ENCODE measurements around the gene PRR20G.
"Not testable (repeated sequence)": the region's sequence is repeated elsewhere in the genome, so short reads cannot be mapped to it uniquely, and the experiment has no call there.

Gene PRR20G

DNA sequence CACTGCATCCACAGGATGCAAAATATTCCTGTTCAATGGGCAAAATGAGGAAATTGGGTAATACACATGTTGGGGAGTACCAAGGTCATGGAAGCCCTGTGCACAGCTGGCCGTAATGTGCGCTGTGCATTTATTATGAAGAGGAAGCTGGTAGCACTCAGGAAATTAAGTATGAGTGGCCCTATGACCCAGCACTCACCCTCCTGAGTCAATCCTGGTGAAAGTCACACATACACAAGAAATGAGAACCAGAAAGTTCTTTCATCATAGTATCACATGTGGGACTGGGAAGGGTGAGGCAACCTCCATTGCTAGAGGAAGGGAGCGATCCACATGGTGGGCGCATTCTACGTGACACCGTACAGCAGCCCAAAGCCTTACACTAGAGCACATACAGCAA is 11.4 kb upstream of the PRR20G start:
- Histone ChIP-seq H3K27ac (ENCODE audit: low read length) (no peak overlapping the region), H3K4me1 (ENCODE audit: control insufficient read depth, insufficient read depth, low read length) (no peaks in the 10 kb centered on the region), H3K27me3 (ENCODE audit: control insufficient read depth in 1 of 2, insufficient read depth in 2 of 2, low read length in 2 of 2) (no peaks in the 10 kb centered on the region), H3K4me3 (ENCODE audit: low read length in 2 of 2) (no peak overlapping the region), H3K9me3 (ENCODE audit: control insufficient read depth in 2 of 2, low read length in 2 of 2) (no peaks in the 10 kb centered on the region), H3K36me3 (ENCODE audit: control insufficient read depth in 2 of 2, insufficient read depth in 2 of 2, low read length in 2 of 2) (no peaks in the 10 kb centered on the region), H3K9ac (ENCODE audit: low read length in 2 of 2) (no peak overlapping the region)

DNA sequence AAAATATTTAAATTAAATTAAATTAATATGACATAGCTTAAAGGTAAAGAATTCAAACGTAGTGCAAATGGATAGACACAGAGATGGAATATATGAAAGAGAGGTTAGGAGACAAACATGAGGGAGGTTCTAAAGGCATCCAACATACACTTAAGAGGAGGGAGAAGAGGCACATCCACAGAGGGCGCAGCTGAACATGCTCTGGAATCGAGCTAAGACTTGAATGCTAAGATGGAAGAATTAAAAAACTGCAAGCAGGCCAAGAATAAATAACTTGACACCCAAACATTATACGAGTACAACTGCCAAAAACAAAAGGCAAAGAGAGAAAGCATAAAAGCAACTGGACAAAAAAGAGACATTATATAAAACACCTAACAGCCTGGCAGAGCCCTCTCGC is 9.1 kb upstream of the PRR20G start:
- no peak overlapping the region for H3K4me3 ChIP-seq (ENCODE audit: low read length in 2 of 2)
- no peaks in the 10 kb centered on the region for H3K9me3 ChIP-seq (ENCODE audit: control insufficient read depth in 2 of 2, low read length in 2 of 2)
- no peaks in the 10 kb centered on the region for H3K4me1 ChIP-seq (ENCODE audit: control insufficient read depth, insufficient read depth, low read length)
- peaks cover 0 to 3% of the 10 kb centered on the region in 2 donors for H3K27me3 ChIP-seq (ENCODE audit: control insufficient read depth in 1 of 2, insufficient read depth in 2 of 2, low read length in 2 of 2)
- H3K9ac ChIP-seq (ENCODE audit: low read length in 2 of 2) = no peak overlapping the region
- H3K36me3 ChIP-seq (ENCODE audit: control insufficient read depth in 2 of 2, insufficient read depth in 2 of 2, low read length in 2 of 2) = no peaks in the 10 kb centered on the region
- no peak overlapping the region for H3K27ac ChIP-seq (ENCODE audit: low read length)

DNA sequence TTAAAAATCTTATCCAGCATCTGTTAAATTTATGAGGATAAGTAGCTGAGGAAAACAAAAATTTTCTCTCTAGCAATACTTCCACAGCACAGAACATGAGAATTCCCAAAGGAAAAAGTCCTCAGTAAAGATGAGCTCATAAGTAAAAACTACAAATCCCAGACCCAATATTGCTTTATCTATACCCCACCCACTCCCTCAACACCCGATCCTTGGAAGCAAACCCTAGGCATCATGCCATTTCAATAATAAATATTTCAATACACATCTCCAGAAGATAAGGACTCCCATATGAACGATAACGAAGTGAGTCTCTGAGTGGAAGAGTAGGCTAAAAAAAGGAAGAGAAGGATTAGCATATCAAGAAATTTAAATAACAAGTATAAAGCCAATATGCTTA is 8.3 kb upstream of the PRR20G start:
- Histone ChIP-seq H3K27ac (ENCODE audit: low read length) (no peak overlapping the region), H3K4me3 (ENCODE audit: low read length in 2 of 2) (no peak overlapping the region), H3K4me1 (ENCODE audit: control insufficient read depth, insufficient read depth, low read length) (no peaks in the 10 kb centered on the region), H3K9me3 (ENCODE audit: control insufficient read depth in 2 of 2, low read length in 2 of 2) (no peaks in the 10 kb centered on the region), H3K27me3 (ENCODE audit: control insufficient read depth in 1 of 2, insufficient read depth in 2 of 2, low read length in 2 of 2) (peaks cover 0 to 3% of the 10 kb centered on the region in 2 donors), H3K36me3 (ENCODE audit: control insufficient read depth in 2 of 2, insufficient read depth in 2 of 2, low read length in 2 of 2) (no peaks in the 10 kb centered on the region), H3K9ac (ENCODE audit: low read length in 2 of 2) (no peak overlapping the region)

DNA sequence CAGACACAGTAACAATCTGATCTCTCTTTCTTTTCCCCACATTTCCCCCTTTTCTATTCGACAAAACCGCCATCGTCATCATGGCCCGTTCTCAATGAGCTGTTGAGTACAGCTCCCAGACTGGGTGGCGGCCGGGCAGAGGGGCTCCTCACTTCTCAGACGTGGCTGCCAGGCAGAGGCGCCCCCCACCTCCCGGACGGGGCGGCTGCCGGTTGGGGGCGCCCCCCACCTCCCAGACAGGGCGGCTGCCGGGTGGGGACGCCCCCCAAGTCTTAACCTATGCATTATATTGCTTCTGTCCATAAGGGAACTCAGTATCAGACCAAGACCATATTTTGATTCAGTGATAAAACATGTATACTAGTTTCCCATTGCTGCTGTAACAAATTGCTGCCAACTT is 5.8 kb upstream of the PRR20G start:
- H3K27me3 ChIP-seq (ENCODE audit: control insufficient read depth in 1 of 2, insufficient read depth in 2 of 2, low read length in 2 of 2); H3K36me3 ChIP-seq (ENCODE audit: control insufficient read depth in 2 of 2, insufficient read depth in 2 of 2, low read length in 2 of 2); H3K9me3 ChIP-seq (ENCODE audit: control insufficient read depth in 2 of 2, low read length in 2 of 2); H3K4me1 ChIP-seq (ENCODE audit: control insufficient read depth, insufficient read depth, low read length); H3K9ac ChIP-seq (ENCODE audit: low read length in 2 of 2); H3K27ac ChIP-seq (ENCODE audit: low read length); H3K4me3 ChIP-seq (ENCODE audit: low read length in 2 of 2): not testable (repeated sequence)

DNA sequence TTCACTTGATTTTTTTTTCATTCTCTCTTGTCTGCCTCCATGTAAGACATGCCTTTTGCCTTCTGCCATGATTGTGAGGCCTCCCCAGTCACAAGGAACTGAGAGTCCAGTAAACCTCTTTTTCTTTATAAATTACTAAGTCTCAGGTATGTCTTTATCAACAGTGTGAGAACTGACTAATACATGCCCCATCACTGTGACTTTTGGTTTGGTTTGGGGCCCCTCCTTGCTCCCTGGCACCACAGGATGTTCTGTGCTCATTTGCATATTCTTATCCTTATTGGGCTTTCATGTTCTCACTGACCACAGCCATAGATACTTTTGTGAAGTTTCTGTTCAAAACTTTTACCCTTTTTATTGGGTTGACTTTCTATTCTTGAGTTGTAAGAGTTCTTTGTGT is 3.8 kb upstream of the PRR20G start:
- Histone ChIP-seq H3K9ac (ENCODE audit: low read length in 2 of 2) (no peak overlapping the region), H3K9me3 (ENCODE audit: control insufficient read depth in 2 of 2, low read length in 2 of 2) (peaks cover 0 to 2% of the 10 kb centered on the region in 2 donors), H3K27ac (ENCODE audit: low read length) (no peak overlapping the region), H3K27me3 (ENCODE audit: control insufficient read depth in 1 of 2, insufficient read depth in 2 of 2, low read length in 2 of 2) (peaks cover 0 to 3% of the 10 kb centered on the region in 2 donors), H3K4me1 (ENCODE audit: control insufficient read depth, insufficient read depth, low read length) (no peaks in the 10 kb centered on the region), H3K4me3 (ENCODE audit: low read length in 2 of 2) (no peak overlapping the region), H3K36me3 (ENCODE audit: control insufficient read depth in 2 of 2, insufficient read depth in 2 of 2, low read length in 2 of 2) (no peaks in the 10 kb centered on the region)

DNA sequence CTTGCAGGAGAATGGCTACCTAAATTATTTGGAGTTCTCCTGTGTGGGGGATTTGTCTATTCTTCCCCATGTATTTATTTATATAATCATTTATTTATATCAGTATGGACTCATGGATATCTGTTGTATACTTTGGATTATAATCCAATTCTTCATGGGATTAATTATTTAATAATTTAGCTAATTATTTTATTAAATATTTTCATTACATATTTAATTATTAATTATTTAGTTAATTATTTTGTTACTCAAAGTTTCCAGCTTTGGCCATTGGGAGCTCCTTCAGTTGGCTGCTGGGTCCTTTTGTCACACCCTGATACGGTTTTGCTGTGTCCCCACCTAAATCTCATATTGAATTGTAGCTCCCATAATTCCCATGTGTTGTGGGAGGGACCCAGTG is 3.3 kb upstream of the PRR20G start:
- Histone ChIP-seq H3K4me3 (ENCODE audit: low read length in 2 of 2) (no peak overlapping the region), H3K9ac (ENCODE audit: low read length in 2 of 2) (no peak overlapping the region), H3K27ac (ENCODE audit: low read length) (no peak overlapping the region), H3K36me3 (ENCODE audit: control insufficient read depth in 2 of 2, insufficient read depth in 2 of 2, low read length in 2 of 2) (no peaks in the 10 kb centered on the region), H3K27me3 (ENCODE audit: control insufficient read depth in 1 of 2, insufficient read depth in 2 of 2, low read length in 2 of 2) (peaks cover 0 to 3% of the 10 kb centered on the region in 2 donors), H3K9me3 (ENCODE audit: control insufficient read depth in 2 of 2, low read length in 2 of 2) (peaks cover 0 to 2% of the 10 kb centered on the region in 2 donors), H3K4me1 (ENCODE audit: control insufficient read depth, insufficient read depth, low read length) (no peaks in the 10 kb centered on the region)

DNA sequence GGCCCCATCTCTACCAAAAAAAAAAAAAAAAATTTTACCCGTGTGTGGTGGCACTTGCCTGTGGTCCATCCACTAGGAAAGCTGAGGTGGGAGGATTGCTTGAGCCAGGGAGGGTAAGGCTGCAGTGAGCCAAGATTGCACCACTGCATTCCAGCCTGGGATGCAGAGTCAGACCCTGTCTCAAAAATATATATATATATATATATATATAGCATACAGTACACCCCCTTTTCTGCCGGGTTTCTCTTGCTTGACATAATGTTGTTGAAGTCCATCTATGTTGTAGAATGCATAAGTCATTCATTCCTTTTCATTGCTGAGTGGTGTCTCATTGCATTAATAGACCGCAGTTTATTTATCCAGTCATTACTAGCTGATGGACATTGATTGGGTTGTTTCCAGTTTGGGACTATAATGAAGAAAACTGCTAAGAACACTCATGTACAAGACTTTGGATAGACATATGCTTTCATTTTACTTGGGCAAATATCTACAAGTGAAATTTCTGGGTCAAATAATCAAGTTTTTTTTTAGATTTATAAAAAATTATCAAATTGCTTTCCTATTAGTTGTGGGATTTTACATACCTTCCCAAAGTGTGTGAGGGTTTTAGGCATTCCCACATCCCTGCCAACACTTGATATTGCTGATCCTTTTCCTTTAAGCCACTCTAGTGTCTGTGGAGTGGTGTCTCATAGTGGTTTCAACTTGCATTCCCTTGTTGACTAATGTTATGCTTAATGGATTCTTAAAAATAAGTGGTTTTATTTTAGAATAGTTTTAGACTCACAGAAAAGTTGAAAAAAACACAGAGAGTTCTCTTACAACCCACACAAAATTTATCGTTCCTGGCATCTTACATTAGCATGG is 2.1 kb upstream of the PRR20G start:
- Histone ChIP-seq H3K4me3 (ENCODE audit: low read length in 2 of 2) (no peak overlapping the region), H3K9ac (ENCODE audit: low read length in 2 of 2) (no peak overlapping the region), H3K9me3 (ENCODE audit: control insufficient read depth in 2 of 2, low read length in 2 of 2) (peaks cover 0 to 2% of the 10 kb centered on the region in 2 donors), H3K27me3 (ENCODE audit: control insufficient read depth in 1 of 2, insufficient read depth in 2 of 2, low read length in 2 of 2) (peaks cover 0 to 3% of the 10 kb centered on the region in 2 donors), H3K27ac (ENCODE audit: low read length) (no peak overlapping the region), H3K4me1 (ENCODE audit: control insufficient read depth, insufficient read depth, low read length) (no peaks in the 10 kb centered on the region), H3K36me3 (ENCODE audit: control insufficient read depth in 2 of 2, insufficient read depth in 2 of 2, low read length in 2 of 2) (no peaks in the 10 kb centered on the region)

DNA sequence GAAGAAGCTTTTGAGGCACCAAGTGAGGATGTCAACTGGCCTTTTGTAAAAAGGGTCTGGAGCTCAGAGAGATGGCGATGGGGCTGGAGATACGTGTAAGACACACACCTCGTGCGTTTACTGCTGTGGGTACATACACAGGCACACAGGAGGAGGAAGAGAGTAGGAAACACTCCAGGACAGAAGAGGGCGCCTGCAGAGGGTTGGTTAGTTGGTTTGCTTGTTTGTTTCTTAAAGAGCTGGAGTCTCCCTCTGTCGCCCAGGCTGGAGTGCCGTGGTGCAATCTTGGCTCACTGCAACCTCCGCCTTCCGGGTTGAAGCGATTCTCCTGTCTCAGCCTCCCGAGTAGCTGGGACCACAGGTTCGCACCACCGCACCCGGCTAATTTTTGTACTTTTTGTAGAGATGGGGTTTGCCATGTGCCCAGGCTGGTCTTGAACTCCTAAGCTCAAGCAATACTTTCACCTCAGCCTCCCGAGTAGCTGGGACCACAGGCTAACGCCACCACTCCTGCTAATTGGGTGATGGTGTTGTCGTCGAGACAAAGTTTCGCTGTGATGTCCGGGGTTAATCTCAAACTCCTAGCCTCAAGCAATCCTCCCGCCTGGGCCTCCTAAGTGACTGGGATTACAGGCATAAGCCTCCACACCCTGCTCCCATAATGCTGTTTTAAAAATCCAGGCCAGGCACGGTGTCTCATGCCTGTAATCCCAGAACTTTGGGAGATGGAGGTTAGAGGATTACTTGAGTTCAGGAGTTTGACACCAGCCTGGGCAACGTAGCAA is 1.3 kb upstream of the PRR20G start:
- no peak overlapping the region for H3K4me3 ChIP-seq (ENCODE audit: low read length in 2 of 2)
- H3K4me1 ChIP-seq (ENCODE audit: control insufficient read depth, insufficient read depth, low read length) = no peaks in the 10 kb centered on the region
- no peak overlapping the region for H3K27ac ChIP-seq (ENCODE audit: low read length)
- peaks cover 0 to 3% of the 10 kb centered on the region in 2 donors for H3K27me3 ChIP-seq (ENCODE audit: control insufficient read depth in 1 of 2, insufficient read depth in 2 of 2, low read length in 2 of 2)
- H3K36me3 ChIP-seq (ENCODE audit: control insufficient read depth in 2 of 2, insufficient read depth in 2 of 2, low read length in 2 of 2) = no peaks in the 10 kb centered on the region
- H3K9ac ChIP-seq (ENCODE audit: low read length in 2 of 2) = no peak overlapping the region
- H3K9me3 ChIP-seq (ENCODE audit: control insufficient read depth in 2 of 2, low read length in 2 of 2) = peaks cover 0 to 2% of the 10 kb centered on the region in 2 donors

DNA sequence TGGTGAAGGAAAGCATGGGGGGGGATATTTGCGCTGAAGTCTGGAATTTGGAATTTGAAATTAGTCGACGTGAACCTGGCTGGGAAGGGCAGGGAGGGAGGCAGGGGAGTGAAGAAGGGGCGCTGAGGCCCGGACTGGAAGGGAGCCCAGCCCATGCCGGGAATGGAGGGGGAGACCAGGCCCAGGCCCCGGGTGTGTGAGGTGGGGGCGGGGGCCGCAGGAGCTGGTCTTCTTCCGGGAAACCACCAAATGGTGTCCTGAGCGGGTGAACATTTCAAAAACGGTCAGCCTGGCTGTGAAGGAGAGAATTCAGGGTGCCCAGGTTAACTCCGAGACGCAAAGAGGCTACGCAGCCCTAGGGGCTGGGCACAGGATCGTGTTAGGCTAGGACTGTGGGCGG is 497 bp upstream of the PRR20G start:
- Histone ChIP-seq H3K27me3 (ENCODE audit: control insufficient read depth in 1 of 2, insufficient read depth in 2 of 2, low read length in 2 of 2) (peaks cover 3% of the 10 kb centered on the region in 2 donors), H3K27ac (ENCODE audit: low read length) (no peak overlapping the region), H3K4me3 (ENCODE audit: low read length in 2 of 2) (no peak overlapping the region), H3K4me1 (ENCODE audit: control insufficient read depth, insufficient read depth, low read length) (no peaks in the 10 kb centered on the region), H3K9ac (ENCODE audit: low read length in 2 of 2) (no peak overlapping the region), H3K36me3 (ENCODE audit: control insufficient read depth in 2 of 2, insufficient read depth in 2 of 2, low read length in 2 of 2) (no peaks in the 10 kb centered on the region), H3K9me3 (ENCODE audit: control insufficient read depth in 2 of 2, low read length in 2 of 2) (peaks cover 0 to 2% of the 10 kb centered on the region in 2 donors)

DNA sequence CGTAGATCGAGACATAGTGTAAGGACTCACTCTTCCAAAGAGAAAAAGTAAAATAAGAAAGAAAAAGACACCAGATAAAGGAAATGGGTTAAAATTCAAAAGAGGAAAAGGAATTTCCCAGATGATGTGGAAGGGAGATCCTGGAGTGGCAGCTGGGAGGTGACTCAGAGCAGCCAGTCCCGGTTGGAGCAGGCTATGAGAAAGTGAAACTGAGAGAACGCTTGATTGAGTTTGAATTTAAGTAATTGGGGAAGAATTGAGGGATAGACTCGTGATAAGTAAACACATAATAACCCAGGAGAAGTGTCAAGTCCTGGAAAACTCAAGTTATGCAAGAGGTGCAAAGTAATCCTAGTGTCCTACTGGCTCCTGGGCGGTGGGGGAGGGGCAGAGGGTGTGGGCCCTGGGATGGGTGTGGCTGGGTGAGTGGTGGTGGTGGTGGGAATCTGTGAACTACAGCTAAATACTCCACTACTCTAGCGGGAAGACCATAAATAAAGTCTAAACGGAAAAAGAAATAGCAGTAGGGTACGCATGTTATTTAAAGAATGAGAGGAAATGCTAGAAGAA is 1.2 kb downstream of the PRR20G start:
- H3K27ac ChIP-seq (ENCODE audit: low read length) = no peak overlapping the region
- no peaks in the 10 kb centered on the region for H3K36me3 ChIP-seq (ENCODE audit: control insufficient read depth in 2 of 2, insufficient read depth in 2 of 2, low read length in 2 of 2)
- no peak overlapping the region for H3K9ac ChIP-seq (ENCODE audit: low read length in 2 of 2)
- H3K4me3 ChIP-seq (ENCODE audit: low read length in 2 of 2) = no peak overlapping the region
- H3K27me3 ChIP-seq (ENCODE audit: control insufficient read depth in 1 of 2, insufficient read depth in 2 of 2, low read length in 2 of 2) = peaks cover 0 to 4% of the 10 kb centered on the region in 2 donors
- H3K9me3 ChIP-seq (ENCODE audit: control insufficient read depth in 2 of 2, low read length in 2 of 2) = peaks cover 2 to 3% of the 10 kb centered on the region in 2 donors
- H3K4me1 ChIP-seq (ENCODE audit: control insufficient read depth, insufficient read depth, low read length) = no peaks in the 10 kb centered on the region
